Measurements from ENCODE around the gene ARHGAP28. TPM values are rescaled to one million over a fixed set of nuclear protein-coding genes. Genes with fewer than 3 reads are reported as not detected.

The ARHGAP28 gene
- total RNA-seq, 4 donors from 2014 or later, result 1.0 to 39.0 (median 8.7) TPM

GRCh38 chr18:6784046-6784445 lies 54.5 kb downstream of the ARHGAP28 start:
- H3K4me1 ChIP-seq, result peaks cover 0 to 6% of the 10 kb centered on the region in 2 donors
- no peaks in the 10 kb centered on the region for H3K27me3 ChIP-seq
- DNase-seq, result no peak
- peak overlapping the region; percentile 52 to 53 for H3K27ac ChIP-seq
- no peak overlapping the region for H3K4me3 ChIP-seq
- no peaks in the 10 kb centered on the region for H3K9me3 ChIP-seq
- no peaks in the 10 kb centered on the region for H3K36me3 ChIP-seq
- TF ChIP-seq CTCF (IDR thresholded peaks at IDR 0.05) (no peak), POLR2A (IDR thresholded peaks at IDR 0.05) (no peak)
- intact Hi-C loops (cut with DNase I; ENCODE audit: low total_unique reads), result no loop called here

GRCh38 chr18:6785001-6785400 lies 55.5 kb downstream of the ARHGAP28 start:
- Histone ChIP-seq H3K27ac (peak overlapping the region in 1 of 2 donors; percentile 53), H3K4me1 (peaks cover 0 to 6% of the 10 kb centered on the region in 2 donors), H3K4me3 (no peak overlapping the region), H3K36me3 (no peaks in the 10 kb centered on the region), H3K9me3 (no peaks in the 10 kb centered on the region), H3K27me3 (no peaks in the 10 kb centered on the region)
- no peak for DNase-seq
- intact Hi-C loops (cut with DNase I; ENCODE audit: low total_unique reads), result no loop called here
- no peak for TF ChIP-seq CTCF (IDR thresholded peaks at IDR 0.05)
- no peak for TF ChIP-seq POLR2A (IDR thresholded peaks at IDR 0.05)

- TF ChIP-seq CTCF (IDR thresholded peaks at IDR 0.05) (no peak), POLR2A (IDR thresholded peaks at IDR 0.05) (no peak)
- no peaks in the 10 kb centered on the region for H3K27me3 ChIP-seq
- intact Hi-C loops (cut with DNase I; ENCODE audit: low total_unique reads), result no loop called here
- peaks cover 0 to 6% of the 10 kb centered on the region in 2 donors for H3K4me1 ChIP-seq
- DNase-seq, result no peak
- H3K4me3 ChIP-seq, result no peak overlapping the region
- no peaks in the 10 kb centered on the region for H3K9me3 ChIP-seq
- no peaks in the 10 kb centered on the region for H3K36me3 ChIP-seq
- no peak overlapping the region for H3K27ac ChIP-seq
Measured at GRCh38 chr18:6785411-6785810, 55.9 kb downstream of the ARHGAP28 start.

GRCh38 chr18:6792391-6792790 lies 62.9 kb downstream of the ARHGAP28 start:
- Histone ChIP-seq H3K27me3 (no peaks in the 10 kb centered on the region), H3K4me1 (no peaks in the 10 kb centered on the region), H3K36me3 (no peaks in the 10 kb centered on the region), H3K9me3 (no peaks in the 10 kb centered on the region), H3K27ac (no peak overlapping the region), H3K4me3 (no peak overlapping the region)
- intact Hi-C loops (cut with DNase I; ENCODE audit: low total_unique reads), result no loop called here
- TF ChIP-seq POLR2A (IDR thresholded peaks at IDR 0.05) (no peak), CTCF (IDR thresholded peaks at IDR 0.05) (no peak)
- no peak for DNase-seq

GRCh38 chr18:6793455-6793854 lies 63.9 kb downstream of the ARHGAP28 start:
- intact Hi-C loops (cut with DNase I; ENCODE audit: low total_unique reads), result no loop called here
- Histone ChIP-seq H3K4me1 (no peaks in the 10 kb centered on the region), H3K4me3 (no peak overlapping the region), H3K9me3 (no peaks in the 10 kb centered on the region), H3K27me3 (no peaks in the 10 kb centered on the region), H3K27ac (no peak overlapping the region), H3K36me3 (no peaks in the 10 kb centered on the region)
- no peak for DNase-seq
- TF ChIP-seq POLR2A (IDR thresholded peaks at IDR 0.05) (no peak), CTCF (IDR thresholded peaks at IDR 0.05) (no peak)
